ENCODE measurements around the gene CREB1. TPM values are rescaled to one million over a fixed set of nuclear protein-coding genes. Genes with fewer than 3 reads are reported as not detected.
A peak's percentile ranks its signal among the peaks of the same experiment; 100 is the strongest.

Gene CREB1
- total RNA-seq (10 to 100 TPM; 32.1 to 58.9 (median 49.3) TPM), polyA plus RNA-seq (1 to 10 TPM; 4.3 to 9.0 TPM)
- long read RNA-seq, donor 1, full-length matches to known transcripts: 34 of 52 reads
- long read RNA-seq, donor 1, partial matches to known transcripts: 6 of 52 reads
- long read RNA-seq, donor 1, other reads (novel, unspliced or antisense): 12 of 52 reads
- long read RNA-seq, donor 2, full-length matches to known transcripts: 122 of 147 reads
- long read RNA-seq, donor 2, partial matches to known transcripts: 9 of 147 reads
- long read RNA-seq, donor 2, other reads (novel, unspliced or antisense): 16 of 147 reads
- long read RNA-seq, donor 3, full-length matches to known transcripts: 36 of 40 reads
- long read RNA-seq, donor 3, partial matches to known transcripts: 3 of 40 reads
- long read RNA-seq, donor 3, other reads (novel, unspliced or antisense): 1 of 40 reads

DNA sequence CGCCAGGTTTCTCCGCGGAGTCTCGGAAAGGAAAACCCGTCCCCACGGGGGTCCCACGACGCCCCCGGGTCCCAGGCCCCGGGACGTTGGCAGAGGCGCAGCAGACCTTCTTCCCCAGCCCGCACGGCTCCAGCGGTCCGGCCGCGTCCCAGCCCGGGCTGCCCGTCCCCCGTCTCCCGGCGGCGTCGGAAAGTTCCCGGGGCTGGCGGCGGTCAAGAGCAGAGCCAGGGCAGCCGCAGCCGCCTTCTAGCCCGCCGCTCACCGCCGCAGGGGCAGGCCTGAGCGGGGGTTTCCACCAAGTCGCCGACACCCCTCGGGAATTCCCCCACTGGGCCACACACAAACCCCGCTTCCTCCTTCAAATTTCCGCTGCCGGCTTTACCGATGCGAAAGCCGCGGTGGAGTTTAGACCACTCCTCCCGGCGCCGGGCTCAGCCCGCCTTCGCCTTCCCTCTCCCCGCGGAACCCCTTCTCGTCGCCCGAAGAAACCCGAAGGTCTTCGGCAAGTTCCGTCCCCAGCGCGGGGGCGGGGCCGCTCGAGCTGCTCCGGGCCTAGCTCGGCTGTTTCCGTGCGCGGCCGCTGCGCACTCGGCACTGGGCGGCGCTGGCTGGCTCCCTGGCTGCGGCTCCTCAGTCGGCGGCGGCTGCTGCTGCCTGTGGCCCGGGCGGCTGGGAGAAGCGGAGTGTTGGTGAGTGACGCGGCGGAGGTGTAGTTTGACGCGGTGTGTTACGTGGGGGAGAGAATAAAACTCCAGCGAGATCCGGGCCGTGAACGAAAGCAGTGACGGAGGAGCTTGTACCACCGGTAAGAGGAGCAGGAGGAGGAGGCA, at the start of gene CREB1:
Gene CREB1, plus strand, starts transcription at position 633 of the 830 bp plus-strand sequence. CDS start 25,674 bp downstream, outside the sequence.
- intact Hi-C loops (cut with DNase I): loop anchor here in 8 of 10 donors (1.0 to 10.0 kb wide), 10 partner anchors 25 to 205 kb away; partner anchors contain the start of genes METTL21A (in 7 of the 8) and CCNYL1 (in 4 of the 8)

GRCh38 chr2:207480521-207481040, 49.2 kb upstream of the CREB1 start:
- TF ChIP-seq, protein P1, sequence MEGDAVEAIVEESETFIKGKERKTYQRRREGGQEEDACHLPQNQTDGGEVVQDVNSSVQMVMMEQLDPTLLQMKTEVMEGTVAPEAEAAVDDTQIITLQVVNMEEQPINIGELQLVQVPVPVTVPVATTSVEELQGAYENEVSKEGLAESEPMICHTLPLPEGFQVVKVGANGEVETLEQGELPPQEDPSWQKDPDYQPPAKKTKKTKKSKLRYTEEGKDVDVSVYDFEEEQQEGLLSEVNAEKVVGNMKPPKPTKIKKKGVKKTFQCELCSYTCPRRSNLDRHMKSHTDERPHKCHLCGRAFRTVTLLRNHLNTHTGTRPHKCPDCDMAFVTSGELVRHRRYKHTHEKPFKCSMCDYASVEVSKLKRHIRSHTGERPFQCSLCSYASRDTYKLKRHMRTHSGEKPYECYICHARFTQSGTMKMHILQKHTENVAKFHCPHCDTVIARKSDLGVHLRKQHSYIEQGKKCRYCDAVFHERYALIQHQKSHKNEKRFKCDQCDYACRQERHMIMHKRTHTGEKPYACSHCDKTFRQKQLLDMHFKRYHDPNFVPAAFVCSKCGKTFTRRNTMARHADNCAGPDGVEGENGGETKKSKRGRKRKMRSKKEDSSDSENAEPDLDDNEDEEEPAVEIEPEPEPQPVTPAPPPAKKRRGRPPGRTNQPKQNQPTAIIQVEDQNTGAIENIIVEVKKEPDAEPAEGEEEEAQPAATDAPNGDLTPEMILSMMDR (IDR thresholded peaks at IDR 0.05): no peak
- TF ChIP-seq POLR2A (IDR thresholded peaks at IDR 0.05): no peak
- intact Hi-C loops (cut with DNase I): loop anchor here in 2 of 10 donors (5.0 kb wide), 2 partner anchors 47 to 52 kb away; partner anchors contain the start of gene CREB1 (in 1 of the 2)
- 42 to 47% (median 43%) methylated on average over 4 of the region's 4 CpGs for WGBS, 4 donors
- Histone ChIP-seq H3K9me3 (no peaks in the 10 kb centered on the region), H3K27me3 (no peaks in the 10 kb centered on the region), H3K27ac (peak overlapping the region in 7 of 12 donors; percentile 22 to 77 (median 41)), H3K4me3 (no peak overlapping the region), H3K36me3 (no peaks in the 10 kb centered on the region), H3K4me1 (peaks cover 0 to 40% (median 12%) of the 10 kb centered on the region in 12 donors)
- ATAC-seq: peak in 2 of 4 donors; percentile 5 to 24
- DNase-seq: no peak

More for the DNA sequence above, at the start of gene CREB1:
- DNase-seq: peak; percentile 98 to 100 (median 99)
- 0 to 1% (median 0%) methylated on average over 40 to 92 of the region's 92 CpGs for WGBS, 4 donors
- peak; percentile 92 to 99 for TF ChIP-seq POLR2A (IDR thresholded peaks at IDR 0.05)
- TF ChIP-seq, protein P1 (IDR thresholded peaks at IDR 0.05): peak in 3 of 12 donors; percentile 11 to 34 (median 21)
- Histone ChIP-seq H3K27ac (peak within 1 kb of the TSS; percentile 91 to 100 (median 98)), H3K27me3 (no peaks in the 10 kb centered on the region), H3K9me3 (no peaks in the 10 kb centered on the region), H3K4me1 (peaks cover 0 to 62% (median 40%) of the 10 kb centered on the region in 12 donors), H3K36me3 (no peaks in the 10 kb centered on the region), H3K4me3 (peak within 1 kb of the TSS; percentile 58 to 94 (median 80))
- peak; percentile 93 to 97 (median 96) for ATAC-seq

GRCh38 chr2:207481924-207482323, 47.8 kb upstream of the CREB1 start:
- Histone ChIP-seq H3K27ac (peak overlapping the region in 11 of 12 donors; percentile 55 to 90 (median 72)), H3K9me3 (no peaks in the 10 kb centered on the region), H3K4me3 (no peak overlapping the region), H3K4me1 (peaks cover 0 to 40% (median 12%) of the 10 kb centered on the region in 12 donors), H3K36me3 (no peaks in the 10 kb centered on the region), H3K27me3 (no peaks in the 10 kb centered on the region)
- DNase-seq: peak in 4 of 5 donors; percentile 27 to 56 (median 42)
- intact Hi-C loops (cut with DNase I): loop anchor here in 2 of 10 donors (5.0 kb wide), 2 partner anchors 45 to 50 kb away; partner anchors contain the start of gene CREB1 (in 1 of the 2)
- no peak for TF ChIP-seq POLR2A (IDR thresholded peaks at IDR 0.05)
- TF ChIP-seq, protein P1 (IDR thresholded peaks at IDR 0.05): no peak
- WGBS, 4 donors: 24 to 49% (median 41%) methylated on average over 3 of the region's 3 CpGs
- peak; percentile 52 to 83 (median 74) for ATAC-seq

All from heart left ventricle (tissue), 16 donors.